CD14-positive monocyte (primary cell): ENCODE results near the gene OR13A1. TPM values are rescaled to one million over a fixed set of nuclear protein-coding genes. Genes with fewer than 3 reads are reported as not detected.

Source experiments
- DNase-seq, 3 donors: peaks; one replicate each; pipeline ENCODE4 v3.0.0-alpha.2; 2011 to 2022
- H2AFZ ChIP-seq: 2 replicates; pipeline ENCODE4 v1.6.0; 2012; ENCODE audit warnings: mild to moderate bottlenecking, low read depth, low read length, inconsistent platforms; ENCODE audit not compliant: insufficient read depth, poor library complexity, severe bottlenecking
- H3K27ac ChIP-seq, 2 donors: 1 replicate in 1 of 2; 2 replicates in 1 of 2; pipeline ENCODE4 v1.5.1; 2012 to 2013; ENCODE audit warnings: low read length in 2 of 2, control low read depth in 1 of 2, inconsistent platforms in 1 of 2, low read depth in 1 of 2, mild to moderate bottlenecking in 1 of 2
- H3K27me3 ChIP-seq, 2 donors: one replicate each; pipeline versions ENCODE4 v1.6.0 to v1.6.1; 2011 to 2013; ENCODE audit warnings: low read length in 2 of 2; ENCODE audit not compliant: control insufficient read depth in 2 of 2, insufficient read depth in 2 of 2
- H3K36me3 ChIP-seq, 2 donors: replicated peaks in 1 of 2; 1 replicate in 1 of 2; 2 replicates in 1 of 2; pipeline versions ENCODE4 v1.5.1 to v1.6.1; 2012 to 2013; ENCODE audit warnings: low read length in 2 of 2, control low read depth in 1 of 2, inconsistent platforms in 1 of 2, mild to moderate bottlenecking in 1 of 2; ENCODE audit not compliant: insufficient read depth in 2 of 2, control insufficient read depth in 1 of 2
- H3K4me1 ChIP-seq, 2 donors: 1 replicate in 1 of 2; 2 replicates in 1 of 2; pipeline versions ENCODE4 v1.5.1 to v1.6.1; 2012 to 2013; ENCODE audit warnings: low read length in 2 of 2, control low read depth in 1 of 2, inconsistent platforms in 1 of 2, mild to moderate bottlenecking in 1 of 2, moderate library complexity in 1 of 2; ENCODE audit not compliant: insufficient read depth in 2 of 2, control insufficient read depth in 1 of 2
- H3K4me2 ChIP-seq: replicated peaks from 2 replicates; pipeline ENCODE3; 2012; ENCODE audit warnings: low read length, moderate library complexity, mild to moderate bottlenecking; ENCODE audit not compliant: poor library complexity, severe bottlenecking; ENCODE audit errors: extremely low read depth
- H3K4me3 ChIP-seq, 3 experiments: fragments of 200-600 bp in 1 of 3; sonication (generic) in 1 of 3; replicated peaks in 1 of 3; 1 replicate in 2 of 3; 2 replicates in 1 of 3; pipeline ENCODE4 v1.5.1; 2011 to 2013; ENCODE audit warnings: low read length in 3 of 3, mild to moderate bottlenecking in 3 of 3, control low read depth in 2 of 3, low read depth in 2 of 3, inconsistent platforms in 1 of 3, moderate library complexity in 1 of 3
- H3K79me2 ChIP-seq: 2 replicates; pipeline ENCODE4 v1.6.0; 2012; ENCODE audit warnings: mild to moderate bottlenecking, control low read depth, inconsistent platforms, low read length, moderate library complexity; ENCODE audit not compliant: insufficient read depth
- H3K9ac ChIP-seq: 2 replicates; pipeline ENCODE4 v1.6.0; 2017; ENCODE audit warnings: low read length, mild to moderate bottlenecking; ENCODE audit not compliant: insufficient read depth, poor library complexity, severe bottlenecking
- H3K9me3 ChIP-seq, 2 donors: replicated peaks in 1 of 2; 1 replicate in 1 of 2; 2 replicates in 1 of 2; pipeline versions ENCODE4 v1.5.1 to v1.6.1; 2012 to 2013; ENCODE audit warnings: low read length in 2 of 2, control low read depth in 1 of 2; ENCODE audit not compliant: control insufficient read depth in 1 of 2, insufficient read depth in 1 of 2
- H4K20me1 ChIP-seq: 2 replicates; pipeline ENCODE4 v1.6.0; 2012; ENCODE audit warnings: mild to moderate bottlenecking, low read length, control low read depth, moderate library complexity; ENCODE audit not compliant: insufficient read depth
- H3K27ac Mint-ChIP-seq, 7 donors: one replicate each; pipeline ENCODE4 v1.8.0; 2020; ENCODE audit warnings: mild to moderate bottlenecking in 7 of 7, mixed read lengths in 7 of 7, moderate library complexity in 6 of 7, inconsistent platforms in 2 of 7
- H3K27me3 Mint-ChIP-seq, 3 donors: one replicate each; pipeline ENCODE4 v1.8.0; 2021 to 2022; ENCODE audit warnings: low read depth in 3 of 3, mild to moderate bottlenecking in 3 of 3, mixed read lengths in 3 of 3, moderate library complexity in 3 of 3, inconsistent platforms in 1 of 3
- H3K36me3 Mint-ChIP-seq, 2 donors: one replicate each; pipeline ENCODE4 v1.8.0; 2020; ENCODE audit warnings: mixed read lengths in 2 of 2, inconsistent platforms in 1 of 2, mild to moderate bottlenecking in 1 of 2
- H3K4me1 Mint-ChIP-seq: one replicate; pipeline ENCODE4 v1.8.0; 2020; ENCODE audit warnings: mild to moderate bottlenecking, mixed read lengths
- H3K4me3 Mint-ChIP-seq, 2 donors: one replicate each; pipeline ENCODE4 v1.8.0; 2020; ENCODE audit warnings: mild to moderate bottlenecking in 2 of 2, mixed read lengths in 2 of 2, moderate library complexity in 1 of 2
- H3K9me3 Mint-ChIP-seq, 7 donors: one replicate each; pipeline ENCODE4 v1.8.0; 2020 to 2022; ENCODE audit warnings: mixed read lengths in 7 of 7, mild to moderate bottlenecking in 6 of 7, moderate library complexity in 6 of 7, inconsistent platforms in 2 of 7
- WGBS: methylation state at CpG from one replicate; pipeline ENCODE4 v1.1.5; 2013; ENCODE audit warnings: missing lambda C conversion rate; ENCODE audit not compliant: insufficient coverage; 5-methylcytosine and 5-hydroxymethylcytosine counted together
- intact Hi-C, 2 donors: fragments of 100-400 bp; cut with micrococcal nuclease; formaldehyde crosslinking; loops; one replicate each; pipeline versions ENCODE4 v1.15.0 to v1.15.1; 2023
- polyA plus RNA-seq, 3 donors: library from polyadenylated mRNA; depleted of rRNA in 1 of 3; unstranded in 2 of 3; stranded (reverse) in 1 of 3; fragments of 300-500 nt in 2 of 3; fragments of >200 nt in 1 of 3; fragmentation: Illumina TruSeq in 2 of 3; gene quantifications; 1 replicate in 2 of 3; 2 replicates in 1 of 3; pipeline ENCODE4 v1.2.3, GENCODE V29; 2012 to 2021
- TF ChIP-seq, protein P1 (sequence below): fragments of 200-600 bp; IDR thresholded peaks from one replicate; pipeline ENCODE4 v1.8.0; 2022; ENCODE audit warnings: antibody characterized with exemption, mild to moderate bottlenecking

The OR13A1 gene
- polyA plus RNA-seq, 3 donors, result 0.08 to 0.14 TPM; not detected in 1

DNA sequence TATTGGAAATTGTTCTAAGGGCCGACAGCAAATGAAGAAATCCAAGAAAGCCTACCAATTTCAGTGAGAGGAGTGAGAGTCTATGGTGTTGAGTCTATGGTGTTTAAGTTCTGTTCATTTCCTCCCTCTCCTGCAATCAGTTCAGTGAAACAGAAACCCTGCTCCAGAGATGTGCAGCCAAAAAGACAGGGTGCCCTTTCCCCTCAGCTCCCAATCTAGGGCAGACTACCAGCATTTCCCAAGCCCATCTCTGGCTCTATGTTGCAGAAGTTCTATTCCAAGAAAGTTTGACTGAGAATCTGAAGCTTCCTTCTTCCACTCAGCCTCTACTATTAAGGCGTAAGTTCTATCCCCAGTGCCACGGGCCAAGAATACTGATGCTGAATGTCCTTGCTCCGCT lies 40.1 kb upstream of the OR13A1 start:
- no peaks in the 10 kb centered on the region for H3K36me3 ChIP-seq

DNA sequence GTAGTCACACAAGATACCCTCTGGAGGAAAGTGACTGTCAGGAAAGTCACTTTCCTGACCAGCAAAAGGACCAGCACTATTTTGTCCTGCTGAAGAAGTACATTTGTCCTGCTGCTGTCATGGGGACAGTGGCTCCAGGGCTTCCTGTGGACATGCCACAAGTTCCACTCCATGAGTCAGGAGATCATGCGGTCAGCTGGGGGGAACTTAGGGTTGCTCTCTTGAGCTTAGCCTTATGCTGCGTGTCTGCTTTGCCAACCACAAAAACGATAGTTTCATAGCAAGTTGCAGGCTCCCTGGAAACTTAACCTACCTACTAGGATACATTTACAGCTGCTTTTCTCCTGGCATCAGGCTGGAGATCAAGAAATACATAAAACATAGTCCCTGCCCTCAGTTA lies 38.9 kb upstream of the OR13A1 start:
- Mint-ChIP-seq H3K36me3 (no peaks in the 10 kb centered on the region), H3K4me1 (peaks cover 23% of the 10 kb centered on the region), H3K27ac (peak overlapping the region in 5 of 7 donors; percentile 30 to 38 (median 37)), H3K27me3 (peaks cover 0 to 5% (median 4%) of the 10 kb centered on the region in 3 donors), H3K9me3 (no peaks in the 10 kb centered on the region), H3K4me3 (no peak overlapping the region)
- Histone ChIP-seq H3K4me2 (no peak overlapping the region), H3K27me3 (no peaks in the 10 kb centered on the region), H3K4me1 (peaks cover 0 to 18% of the 10 kb centered on the region in 2 donors), H3K4me3 (no peak overlapping the region), H3K9me3 (no peaks in the 10 kb centered on the region), H4K20me1 (no peaks in the 10 kb centered on the region), H3K9ac (no peak overlapping the region), H2AFZ (no peak overlapping the region), H3K27ac (no peak overlapping the region), H3K79me2 (no peaks in the 10 kb centered on the region), H3K36me3 (no peaks in the 10 kb centered on the region)
- DNase-seq, result peak; percentile 74 to 88 (median 85)
- WGBS, result 17% methylated on average over 1 of the region's 3 CpGs
- TF ChIP-seq, protein P1, sequence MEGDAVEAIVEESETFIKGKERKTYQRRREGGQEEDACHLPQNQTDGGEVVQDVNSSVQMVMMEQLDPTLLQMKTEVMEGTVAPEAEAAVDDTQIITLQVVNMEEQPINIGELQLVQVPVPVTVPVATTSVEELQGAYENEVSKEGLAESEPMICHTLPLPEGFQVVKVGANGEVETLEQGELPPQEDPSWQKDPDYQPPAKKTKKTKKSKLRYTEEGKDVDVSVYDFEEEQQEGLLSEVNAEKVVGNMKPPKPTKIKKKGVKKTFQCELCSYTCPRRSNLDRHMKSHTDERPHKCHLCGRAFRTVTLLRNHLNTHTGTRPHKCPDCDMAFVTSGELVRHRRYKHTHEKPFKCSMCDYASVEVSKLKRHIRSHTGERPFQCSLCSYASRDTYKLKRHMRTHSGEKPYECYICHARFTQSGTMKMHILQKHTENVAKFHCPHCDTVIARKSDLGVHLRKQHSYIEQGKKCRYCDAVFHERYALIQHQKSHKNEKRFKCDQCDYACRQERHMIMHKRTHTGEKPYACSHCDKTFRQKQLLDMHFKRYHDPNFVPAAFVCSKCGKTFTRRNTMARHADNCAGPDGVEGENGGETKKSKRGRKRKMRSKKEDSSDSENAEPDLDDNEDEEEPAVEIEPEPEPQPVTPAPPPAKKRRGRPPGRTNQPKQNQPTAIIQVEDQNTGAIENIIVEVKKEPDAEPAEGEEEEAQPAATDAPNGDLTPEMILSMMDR, result no peak
- intact Hi-C loops, result no loop called here

More for the DNA sequence above, 40.1 kb upstream of the OR13A1 start:
- intact Hi-C loops, result no loop called here
- TF ChIP-seq, protein P1, result no peak
- no peaks in the 10 kb centered on the region for H3K9me3 Mint-ChIP-seq
- no peak overlapping the region for H3K4me2 ChIP-seq
- no peak overlapping the region for H2AFZ ChIP-seq
- no peaks in the 10 kb centered on the region for H3K27me3 ChIP-seq
- H3K27ac Mint-ChIP-seq, result no peak overlapping the region
- no peaks in the 10 kb centered on the region for H3K79me2 ChIP-seq
- H4K20me1 ChIP-seq, result no peaks in the 10 kb centered on the region
- no peaks in the 10 kb centered on the region for H3K9me3 ChIP-seq
- H3K4me1 Mint-ChIP-seq, result peaks cover 23% of the 10 kb centered on the region
- H3K4me3 Mint-ChIP-seq, result no peak overlapping the region
- no CpG with 5 or more reads among the region's 4 CpGs for WGBS
- H3K9ac ChIP-seq, result no peak overlapping the region
- no peaks in the 10 kb centered on the region for H3K36me3 Mint-ChIP-seq
- peaks cover 0 to 5% (median 4%) of the 10 kb centered on the region in 3 donors for H3K27me3 Mint-ChIP-seq
- H3K4me1 ChIP-seq, result peaks cover 0 to 18% of the 10 kb centered on the region in 2 donors
- H3K4me3 ChIP-seq, result no peak overlapping the region
- no peak for DNase-seq
- H3K27ac ChIP-seq, result no peak overlapping the region
